GM15510 (cell line): ENCODE measurements around the gene BEST2.
A peak's percentile ranks its signal among the peaks of the same experiment; 100 is the strongest.

Source experiments
- POLR2A ChIP-seq: IDR thresholded peaks from 3 replicates; pipeline ENCODE4 v1.6.1; 2011; ENCODE audit warnings: borderline replicate concordance; ENCODE audit not compliant: insufficient read length; ENCODE audit errors: extremely low read depth

The BEST2 gene

DNA sequence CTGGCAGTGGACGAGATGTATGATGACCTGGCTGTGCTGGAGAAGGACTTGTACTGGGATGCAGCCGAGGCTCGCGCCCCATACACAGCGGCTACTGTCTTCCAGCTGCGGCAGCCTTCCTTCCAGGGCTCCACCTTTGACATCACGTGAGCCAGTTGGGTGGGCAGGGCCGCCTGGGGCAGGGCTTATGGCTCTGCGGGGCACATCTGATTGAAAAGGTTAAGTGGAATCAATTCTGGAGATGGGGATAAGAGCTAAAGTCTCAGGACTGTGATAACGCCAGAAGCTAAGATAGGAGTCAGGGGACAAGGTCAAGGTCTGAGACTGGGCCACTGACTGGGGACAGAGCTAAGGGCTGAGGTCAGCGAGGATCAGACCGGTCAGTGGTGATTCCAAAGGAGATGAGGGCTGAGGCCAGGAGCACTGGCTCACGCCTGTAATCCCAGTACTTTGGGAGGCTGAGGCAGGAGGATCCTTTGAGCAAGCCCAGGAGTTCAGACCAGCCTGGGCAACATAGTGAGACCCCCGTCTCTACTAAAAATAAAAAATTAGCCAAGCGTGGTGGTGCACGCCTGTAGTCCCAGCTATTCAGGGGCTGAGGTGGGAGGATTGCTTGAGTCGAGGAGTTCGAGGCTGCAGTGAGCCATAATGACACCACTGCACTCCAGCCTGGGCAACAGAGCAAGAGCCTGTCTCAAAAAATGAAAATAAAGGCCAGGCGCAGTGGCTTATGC is 4.7 kb downstream of the BEST2 start:
- TF ChIP-seq POLR2A = no peak

DNA sequence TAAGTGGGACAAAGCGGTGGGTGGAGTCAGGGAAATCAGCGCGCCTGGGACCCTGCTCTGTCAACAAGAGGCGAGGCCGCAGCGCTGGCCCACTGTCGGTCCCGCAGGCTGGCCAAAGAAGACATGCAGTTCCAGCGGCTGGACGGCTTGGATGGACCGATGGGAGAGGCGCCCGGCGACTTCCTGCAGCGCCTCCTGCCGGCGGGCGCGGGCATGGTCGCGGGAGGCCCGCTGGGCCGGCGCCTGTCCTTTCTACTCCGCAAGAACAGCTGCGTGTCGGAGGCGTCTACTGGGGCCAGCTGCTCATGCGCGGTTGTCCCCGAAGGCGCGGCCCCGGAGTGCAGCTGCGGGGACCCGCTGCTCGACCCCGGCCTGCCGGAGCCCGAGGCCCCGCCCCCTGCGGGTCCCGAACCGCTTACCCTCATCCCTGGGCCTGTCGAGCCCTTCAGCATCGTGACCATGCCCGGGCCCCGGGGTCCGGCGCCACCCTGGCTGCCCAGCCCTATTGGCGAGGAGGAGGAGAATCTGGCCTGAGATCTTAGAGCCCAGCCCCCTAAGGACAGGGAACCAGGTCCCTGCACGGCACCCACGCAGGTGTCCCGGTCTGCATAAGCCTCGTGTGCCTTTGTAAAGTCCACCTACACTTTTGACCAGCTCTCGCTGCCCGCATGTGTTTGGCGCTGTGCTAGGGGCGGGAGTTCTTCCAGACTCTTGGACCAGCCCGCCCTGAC is 6.1 kb downstream of the BEST2 start:
- TF ChIP-seq POLR2A = no peak

GRCh38 chr19:12759686-12760085 is 8.1 kb downstream of the BEST2 start:
- no peak for TF ChIP-seq POLR2A

DNA sequence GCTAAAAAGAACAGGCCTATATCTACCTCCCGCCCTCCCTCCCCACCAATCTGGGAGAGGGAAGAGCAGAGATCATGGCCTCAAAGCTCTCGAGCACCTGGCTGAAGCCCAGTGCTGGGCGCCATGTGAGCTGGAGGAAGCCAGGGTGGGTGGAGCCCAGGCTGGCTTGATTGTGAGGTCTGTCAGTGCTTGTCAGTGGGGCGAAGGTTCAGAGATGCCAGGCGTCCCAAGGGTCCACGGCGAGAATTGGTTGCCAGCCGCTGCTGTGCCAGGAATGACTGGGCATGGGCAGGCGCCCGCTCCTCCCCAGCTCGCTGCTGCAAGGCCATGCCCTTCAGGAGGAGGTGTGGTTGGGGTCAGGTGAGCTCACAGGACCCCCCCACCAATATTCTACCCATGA is 11.5 kb downstream of the BEST2 start:
- TF ChIP-seq POLR2A = no peak

DNA sequence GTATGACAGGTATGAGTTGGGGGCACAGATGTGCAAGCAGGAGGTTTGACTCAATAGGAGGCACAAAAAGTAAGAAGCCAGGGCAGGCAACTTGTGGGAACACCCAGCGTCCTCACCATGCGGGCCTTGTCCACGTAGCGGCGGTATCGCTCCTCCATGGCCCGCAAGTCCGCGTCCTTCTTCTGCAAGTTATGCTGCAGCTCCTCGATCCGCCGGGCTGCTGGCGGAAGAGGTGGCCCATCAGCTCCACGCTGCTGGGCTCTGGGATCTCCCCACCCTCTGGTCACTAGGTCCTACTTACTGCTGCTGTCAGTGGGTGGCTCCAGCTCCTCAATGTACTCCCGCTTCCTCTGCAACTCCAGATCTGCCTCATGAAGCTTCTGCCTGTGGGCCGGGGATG is 13.1 kb downstream of the BEST2 start:
- no peak for TF ChIP-seq POLR2A

GRCh38 chr19:12766051-12766521 is 14.5 kb downstream of the BEST2 start:
- TF ChIP-seq POLR2A = no peak

DNA sequence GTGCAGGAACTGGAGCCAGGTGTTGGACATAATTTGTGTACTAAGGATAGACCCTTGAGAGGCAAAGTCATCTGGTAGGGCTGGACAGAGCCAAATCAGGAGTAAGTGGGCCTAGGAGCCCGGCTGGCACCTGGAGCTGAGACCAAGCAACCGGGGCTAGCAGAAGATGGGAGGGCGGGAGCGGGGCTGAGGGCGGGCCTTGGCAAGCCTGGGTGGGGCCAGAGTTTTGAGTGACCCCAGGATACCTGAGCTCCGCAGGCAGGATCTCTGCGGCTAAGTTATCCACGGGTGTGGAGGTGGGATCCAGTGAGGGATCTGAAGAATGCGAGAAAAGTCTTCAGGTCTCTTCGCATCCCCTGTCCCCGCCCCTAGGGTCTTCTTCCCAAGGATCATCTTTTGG is 15.6 kb downstream of the BEST2 start:
- TF ChIP-seq POLR2A = no peak

GRCh38 chr19:12767666-12768065 is 16.1 kb downstream of the BEST2 start:
- no peak for TF ChIP-seq POLR2A

- TF ChIP-seq POLR2A = no peak
These were observed 18.1 kb downstream of the BEST2 start for GRCh38 chr19:12769689-12770088.

DNA sequence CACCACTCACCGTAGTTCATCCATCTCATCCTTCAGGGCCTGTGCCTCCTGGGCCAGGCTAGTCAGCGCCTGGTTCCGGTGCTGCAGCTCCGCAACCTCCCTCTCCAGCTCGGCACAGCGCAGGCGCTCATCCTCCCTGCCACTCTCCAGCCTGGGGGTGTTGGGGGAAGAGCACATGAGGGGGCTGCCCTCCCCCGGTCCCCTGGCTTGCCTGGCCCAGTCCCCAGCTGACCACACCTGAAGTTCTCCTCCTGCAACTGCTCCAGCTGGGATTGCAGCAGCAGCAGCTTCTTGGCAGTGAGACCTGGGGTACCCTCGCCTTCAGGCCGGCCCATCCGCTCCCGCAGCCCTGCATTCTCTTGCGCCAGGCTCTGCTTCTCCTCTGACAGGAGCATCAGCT is 19.3 kb downstream of the BEST2 start:
- TF ChIP-seq POLR2A = no peak

GRCh38 chr19:12772323-12772722 is 20.7 kb downstream of the BEST2 start:
- TF ChIP-seq POLR2A = no peak

DNA sequence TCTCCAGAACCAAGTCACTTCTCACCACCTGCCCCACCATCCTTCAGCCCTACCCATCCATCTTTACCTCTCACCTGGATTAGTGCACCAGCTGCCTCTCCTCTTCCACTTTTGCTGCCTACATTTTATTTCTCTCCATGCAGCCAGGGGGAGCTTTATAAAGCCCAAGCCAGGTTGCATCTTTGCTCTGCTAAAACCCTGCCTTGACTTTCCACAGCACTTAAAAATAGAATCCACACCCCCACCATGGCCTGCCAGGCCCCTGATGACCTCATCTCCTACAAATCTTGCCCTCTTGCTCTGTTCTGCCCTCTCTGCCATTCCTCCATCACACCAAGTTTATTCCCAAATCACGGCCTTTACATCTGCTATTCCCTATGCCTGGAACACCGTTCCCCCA is 22.0 kb downstream of the BEST2 start:
- no peak for TF ChIP-seq POLR2A

DNA sequence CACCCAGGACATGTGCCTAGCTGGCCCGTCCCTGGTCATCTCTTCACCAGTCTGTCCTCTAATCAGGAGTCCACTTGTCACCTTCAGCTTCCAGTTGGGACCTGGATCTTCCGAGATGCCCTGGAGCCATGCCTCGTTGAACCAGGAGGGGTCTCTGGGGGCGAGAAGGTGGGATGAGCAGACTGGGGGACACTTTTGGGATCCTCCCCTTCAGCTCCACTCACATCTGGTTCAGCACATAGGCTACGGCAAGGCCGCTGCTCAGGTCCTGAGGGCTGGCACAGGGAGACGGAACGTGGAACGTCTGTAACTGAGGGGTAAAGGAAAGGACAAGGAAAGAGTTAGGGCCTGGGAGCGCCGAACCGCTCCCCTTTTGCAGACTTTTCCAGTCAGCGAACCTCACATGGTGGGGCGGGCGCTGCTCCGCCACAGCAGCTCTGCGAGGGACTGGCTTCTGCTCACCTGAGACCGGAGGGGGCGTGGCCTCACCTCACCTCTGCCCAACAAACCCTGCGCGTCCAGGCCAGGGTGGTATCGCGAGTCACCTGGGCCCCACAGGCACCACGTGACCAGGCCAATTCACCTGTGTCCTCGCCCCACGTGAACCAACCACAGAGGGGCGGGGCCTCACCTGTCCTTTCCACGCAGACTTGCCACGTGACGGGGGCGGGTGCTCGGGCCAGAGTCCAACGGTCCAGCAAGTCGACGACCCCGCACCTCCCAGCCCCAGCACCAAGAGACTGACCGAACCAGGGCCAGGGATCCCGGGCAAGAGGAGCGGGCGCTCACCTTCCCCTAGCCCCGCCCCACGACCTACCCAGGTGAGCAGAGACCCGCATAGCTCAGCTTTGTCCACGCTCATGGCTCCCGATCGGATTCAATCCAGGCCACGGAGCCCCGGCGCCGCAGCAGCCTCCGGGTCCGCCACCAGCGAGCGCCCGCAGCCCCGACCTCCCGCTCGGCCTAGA is 23.3 kb downstream of the BEST2 start, which contains the start of gene HOOK2:
Gene HOOK2, minus strand, starts transcription at position 965 of the 968 bp plus-strand sequence. Its CDS starts 103 bp downstream, at position 862.
- peak; percentile 30 for TF ChIP-seq POLR2A

DNA sequence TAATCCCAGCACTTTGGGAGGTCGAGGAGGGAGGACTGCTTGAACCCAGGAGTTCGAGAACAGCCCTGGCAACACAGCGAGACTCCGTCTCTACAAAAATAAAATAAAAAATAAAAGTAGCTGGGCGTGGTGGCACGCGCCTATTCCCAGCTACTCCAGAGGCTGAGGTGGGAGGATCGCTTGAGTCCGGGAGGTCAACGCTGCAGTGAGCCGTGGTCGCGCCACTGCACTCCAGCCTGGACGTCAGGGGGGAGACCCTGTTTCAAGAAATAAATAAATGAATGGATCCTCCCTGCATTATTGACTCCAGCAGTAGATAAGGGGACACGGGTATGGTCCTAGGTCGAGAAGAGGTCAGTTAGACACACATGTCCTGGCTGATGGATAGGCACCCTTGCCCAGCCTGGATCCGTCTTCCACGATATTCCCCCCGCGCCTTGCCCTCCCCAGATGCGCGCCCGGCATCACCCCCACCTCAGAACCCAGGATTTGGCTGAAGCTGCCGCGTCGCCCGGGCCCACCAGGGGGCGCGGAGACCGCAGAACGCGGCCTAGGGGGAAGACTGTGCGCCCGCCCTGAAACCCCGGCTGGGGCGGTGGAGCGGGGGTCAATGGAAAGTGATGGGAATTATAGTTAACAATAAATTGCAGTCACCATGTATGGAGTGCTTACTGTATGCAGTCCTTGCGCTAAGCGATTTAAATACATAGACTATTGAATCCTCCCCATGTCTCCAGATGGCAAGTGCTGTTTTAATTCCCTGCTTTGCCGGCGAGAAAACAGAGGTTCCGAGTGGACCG is 25.8 kb downstream of the BEST2 start:
- TF ChIP-seq POLR2A = no peak

GRCh38 chr19:12778017-12778904 is 26.7 kb downstream of the BEST2 start:
- TF ChIP-seq POLR2A = peak; percentile 63
